Uterus (tissue), 4 donors: Measurements from ENCODE around the gene MAPRE3. TPM values are rescaled to one million over a fixed set of nuclear protein-coding genes. Genes with fewer than 3 reads are reported as not detected.

ENCODE experiments used
- DNase-seq, 2 donors: peaks; one replicate each; pipeline ENCODE4 v3.0.0-alpha.2; 2019 to 2020
- H3K27ac ChIP-seq, 2 donors: fragments of 200-600 bp; sonication (generic); 1 replicate in 1 of 2; 2 replicates in 1 of 2; pipeline ENCODE4 v1.5.1; 2016 to 2018
- H3K27me3 ChIP-seq, 2 donors: fragments of 200-600 bp; sonication (generic); one replicate each; pipeline ENCODE4 v1.5.1; 2018 to 2019; ENCODE audit warnings: control low read depth in 1 of 2
- H3K36me3 ChIP-seq, 2 donors: fragments of 200-600 bp; sonication (generic); one replicate each; pipeline ENCODE4 v1.5.1; 2019; ENCODE audit warnings: control low read depth in 1 of 2
- H3K4me1 ChIP-seq, 2 donors: fragments of 200-600 bp; sonication (generic); one replicate each; pipeline ENCODE4 v1.5.1; 2018 to 2019; ENCODE audit warnings: control low read depth in 1 of 2
- H3K4me3 ChIP-seq, 2 donors: fragments of 200-600 bp; sonication (generic); 1 replicate in 1 of 2; 2 replicates in 1 of 2; pipeline ENCODE4 v1.5.1; 2018 to 2019; ENCODE audit warnings: mild to moderate bottlenecking in 1 of 2
- H3K9me3 ChIP-seq, 2 donors: fragments of 200-600 bp; sonication (generic); one replicate each; pipeline ENCODE4 v1.5.1; 2019; ENCODE audit warnings: control low read depth in 1 of 2
- CTCF ChIP-seq, 4 experiments: fragments of 200-600 bp in 2 of 4; fragments of 450-650 bp in 2 of 4; sonication (generic) in 2 of 4; IDR thresholded peaks; one replicate each; pipeline ENCODE4 v1.5.1; 2016 to 2019; ENCODE audit warnings: antibody characterized with exemption in 4 of 4, mild to moderate bottlenecking in 2 of 4, moderate library complexity in 1 of 4
- POLR2A ChIP-seq, 2 donors: fragments of 450-650 bp; IDR thresholded peaks; one replicate each; pipeline ENCODE4 v1.6.1; 2016; ENCODE audit warnings: antibody characterized with exemption in 2 of 2, mild to moderate bottlenecking in 1 of 2, moderate library complexity in 1 of 2
- intact Hi-C: fragments of 100-400 bp; cut with DNase I; formaldehyde crosslinking; loops from one replicate; pipeline ENCODE4 v1.15.1; 2023; ENCODE audit warnings: low total_unique reads
- total RNA-seq, 4 donors: library from RNA; depleted of rRNA in 3 of 4; stranded (reverse); fragments of >200 nt in 3 of 4; gene quantifications; one replicate each; pipeline versions ENCODE4 v1.1.0 to v1.2.4, GENCODE V29; 2014 to 2023
- donor health status: DM: yes; HTN: yes; CAD: no.

MAPRE3 gene
- total RNA-seq, 4 donors from 2014 or later, result 2.9 to 49.6 (median 4.9) TPM

- Histone ChIP-seq H3K4me1 (no peaks in the 10 kb centered on the region), H3K4me3 (no peak overlapping the region), H3K27me3 (no peaks in the 10 kb centered on the region), H3K9me3 (no peaks in the 10 kb centered on the region), H3K27ac (no peak overlapping the region), H3K36me3 (no peaks in the 10 kb centered on the region)
- TF ChIP-seq POLR2A (IDR thresholded peaks at IDR 0.05) (no peak), CTCF (IDR thresholded peaks at IDR 0.05) (no peak)
- no peak for DNase-seq
- intact Hi-C loops, result no loop called here
Measured at GRCh38 chr2:26934985-26935384, 35.5 kb upstream of the MAPRE3 start.

- Histone ChIP-seq H3K4me3 (no peak overlapping the region), H3K27ac (no peak overlapping the region), H3K27me3 (no peaks in the 10 kb centered on the region), H3K9me3 (no peaks in the 10 kb centered on the region), H3K4me1 (no peaks in the 10 kb centered on the region), H3K36me3 (no peaks in the 10 kb centered on the region)
- intact Hi-C loops, result no loop called here
- DNase-seq, result no peak
- TF ChIP-seq POLR2A (IDR thresholded peaks at IDR 0.05) (no peak), CTCF (IDR thresholded peaks at IDR 0.05) (no peak)
Measured at GRCh38 chr2:26936855-26937254, 33.6 kb upstream of the MAPRE3 start.

- H3K27me3 ChIP-seq, result no peaks in the 10 kb centered on the region
- H3K27ac ChIP-seq, result no peak overlapping the region
- TF ChIP-seq CTCF (IDR thresholded peaks at IDR 0.05), result no peak
- no peaks in the 10 kb centered on the region for H3K36me3 ChIP-seq
- H3K4me1 ChIP-seq, result no peaks in the 10 kb centered on the region
- intact Hi-C loops, result no loop called here
- H3K4me3 ChIP-seq, result no peak overlapping the region
- H3K9me3 ChIP-seq, result no peaks in the 10 kb centered on the region
- DNase-seq, result no peak
Measured at GRCh38 chr2:26938399-26939118, 31.9 kb upstream of the MAPRE3 start.

- DNase-seq, result no peak
- Histone ChIP-seq H3K4me3 (no peak overlapping the region), H3K9me3 (no peaks in the 10 kb centered on the region), H3K27ac (no peak overlapping the region), H3K4me1 (no peaks in the 10 kb centered on the region), H3K27me3 (no peaks in the 10 kb centered on the region), H3K36me3 (no peaks in the 10 kb centered on the region)
- intact Hi-C loops, result loop anchor here (5.0 kb wide), 1 partner anchor 93 kb away; the partner anchor contains the start of gene DPYSL5
- TF ChIP-seq CTCF (IDR thresholded peaks at IDR 0.05), result no peak
- TF ChIP-seq POLR2A (IDR thresholded peaks at IDR 0.05), result no peak
Measured at GRCh38 chr2:26940001-26940400, 30.4 kb upstream of the MAPRE3 start.

GRCh38 chr2:26941486-26941885 lies 29.0 kb upstream of the MAPRE3 start:
- intact Hi-C loops, result loop anchor here (5.0 kb wide), 1 partner anchor 94 kb away; the partner anchor contains the start of gene DPYSL5
- Histone ChIP-seq H3K36me3 (no peaks in the 10 kb centered on the region), H3K27ac (no peak overlapping the region), H3K4me3 (no peak overlapping the region), H3K27me3 (no peaks in the 10 kb centered on the region), H3K4me1 (no peaks in the 10 kb centered on the region), H3K9me3 (no peaks in the 10 kb centered on the region)
- no peak for DNase-seq
- TF ChIP-seq POLR2A (IDR thresholded peaks at IDR 0.05) (no peak), CTCF (IDR thresholded peaks at IDR 0.05) (no peak)
